Lung (tissue), 12 donors: ENCODE measurements around the gene CACNA1I. TPM values are rescaled to one million over a fixed set of nuclear protein-coding genes. Genes with fewer than 3 reads are reported as not detected.
A peak's percentile ranks its signal among the peaks of the same experiment; 100 is the strongest.

Experiments
- ATAC-seq: fragments of 200-7000 bp; cut with Tn5 transposase; one replicate; pipeline ENCODE4 v1.9.1; 2020; ENCODE audit warnings: moderate number of reproducible peaks; ENCODE audit not compliant: insufficient read depth, low FRiP score
- DNase-seq, 3 donors: peaks; one replicate each; pipeline ENCODE4 v3.0.0-alpha.2; 2013 to 2017
- H3K27ac ChIP-seq, 2 donors: one replicate each; pipeline ENCODE4 v1.5.1; 2013; ENCODE audit warnings: mild to moderate bottlenecking in 2 of 2, moderate library complexity in 2 of 2, control low read depth in 1 of 2, inconsistent platforms in 1 of 2, low read depth in 1 of 2, low read length in 1 of 2
- H3K27me3 ChIP-seq, 3 donors: one replicate each; pipeline ENCODE4 v1.5.1; 2013; ENCODE audit warnings: low read length in 2 of 3; ENCODE audit not compliant: control insufficient read depth in 3 of 3, insufficient read depth in 3 of 3
- H3K36me3 ChIP-seq, 4 donors: one replicate each; pipeline ENCODE4 v1.5.1; 2013; ENCODE audit warnings: low read length in 4 of 4, mild to moderate bottlenecking in 1 of 4, moderate library complexity in 1 of 4; ENCODE audit not compliant: control insufficient read depth in 4 of 4, insufficient read depth in 4 of 4
- H3K4me1 ChIP-seq, 5 donors: one replicate each; pipeline ENCODE4 v1.5.1; 2013; ENCODE audit warnings: low read length in 5 of 5, mild to moderate bottlenecking in 2 of 5, moderate library complexity in 1 of 5; ENCODE audit not compliant: control insufficient read depth in 5 of 5, insufficient read depth in 5 of 5
- H3K4me3 ChIP-seq: one replicate; pipeline ENCODE4 v1.5.1; 2013; ENCODE audit warnings: mild to moderate bottlenecking, control low read depth, moderate library complexity
- H3K9ac ChIP-seq, 2 donors: one replicate each; pipeline ENCODE4 v1.5.1; 2013; ENCODE audit warnings: low read length in 2 of 2, control low read depth in 1 of 2; ENCODE audit not compliant: insufficient read depth in 1 of 2
- H3K9me3 ChIP-seq, 4 donors: one replicate each; pipeline ENCODE4 v1.5.1; 2013; ENCODE audit warnings: low read length in 3 of 4, mild to moderate bottlenecking in 1 of 4, moderate library complexity in 1 of 4; ENCODE audit not compliant: control insufficient read depth in 4 of 4, insufficient read depth in 3 of 4
- WGBS, 2 donors: extraction: QIAGEN DNeasy Blood & Tissue Kit; methylation state at CpG; one replicate each; pipeline ENCODE4 v1.1.7; 2013; 5-methylcytosine and 5-hydroxymethylcytosine counted together
- polyA plus RNA-seq, 2 donors: library from polyadenylated mRNA; stranded (reverse); fragments of 200-250 nt; gene quantifications; one replicate each; pipeline ENCODE4 v1.2.1, GENCODE V29; 2013
- total RNA-seq, 2 donors: library from RNA; depleted of rRNA in 1 of 2; stranded (reverse); fragments of >200 nt in 1 of 2; gene quantifications; one replicate each; pipeline ENCODE4 v1.2.1, GENCODE V29; 2014 to 2021
- TF ChIP-seq, protein P1 (sequence below): IDR thresholded peaks from 2 replicates; pipeline ENCODE4 v1.5.1; 2012; ENCODE audit warnings: mild to moderate bottlenecking; ENCODE audit errors: control extremely low read depth, extremely low read depth
- donor health status: control.
- donor health status: control.
- donor health status: Bipolar disorder and iron deficiency.
- donor health status: healthy.
- donor health status: DM: yes; HTN: yes; CAD: no.

The CACNA1I gene
- total and polyA plus RNA-seq, 4 donors = 0.07 to 0.22 (median 0.16) TPM

- no peaks in the 10 kb centered on the region for H3K4me1 ChIP-seq
- peaks cover 0 to 9% (median 2%) of the 10 kb centered on the region in 4 donors for H3K9me3 ChIP-seq
- no peak for ATAC-seq
- no peak overlapping the region for H3K4me3 ChIP-seq
- WGBS, 2 donors = 81 to 85% methylated on average over 1 of the region's 1 CpG
- DNase-seq = peak in 1 of 3 donors; percentile 26
- TF ChIP-seq, protein P1, sequence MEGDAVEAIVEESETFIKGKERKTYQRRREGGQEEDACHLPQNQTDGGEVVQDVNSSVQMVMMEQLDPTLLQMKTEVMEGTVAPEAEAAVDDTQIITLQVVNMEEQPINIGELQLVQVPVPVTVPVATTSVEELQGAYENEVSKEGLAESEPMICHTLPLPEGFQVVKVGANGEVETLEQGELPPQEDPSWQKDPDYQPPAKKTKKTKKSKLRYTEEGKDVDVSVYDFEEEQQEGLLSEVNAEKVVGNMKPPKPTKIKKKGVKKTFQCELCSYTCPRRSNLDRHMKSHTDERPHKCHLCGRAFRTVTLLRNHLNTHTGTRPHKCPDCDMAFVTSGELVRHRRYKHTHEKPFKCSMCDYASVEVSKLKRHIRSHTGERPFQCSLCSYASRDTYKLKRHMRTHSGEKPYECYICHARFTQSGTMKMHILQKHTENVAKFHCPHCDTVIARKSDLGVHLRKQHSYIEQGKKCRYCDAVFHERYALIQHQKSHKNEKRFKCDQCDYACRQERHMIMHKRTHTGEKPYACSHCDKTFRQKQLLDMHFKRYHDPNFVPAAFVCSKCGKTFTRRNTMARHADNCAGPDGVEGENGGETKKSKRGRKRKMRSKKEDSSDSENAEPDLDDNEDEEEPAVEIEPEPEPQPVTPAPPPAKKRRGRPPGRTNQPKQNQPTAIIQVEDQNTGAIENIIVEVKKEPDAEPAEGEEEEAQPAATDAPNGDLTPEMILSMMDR = no peak
- H3K27me3 ChIP-seq = peaks cover 0 to 24% (median 0%) of the 10 kb centered on the region in 3 donors
- no peak overlapping the region for H3K9ac ChIP-seq
- H3K36me3 ChIP-seq = no peaks in the 10 kb centered on the region
- H3K27ac ChIP-seq = no peak overlapping the region
Observed at GRCh38 chr22:39738746-39739145, 168.2 kb downstream of the CACNA1I start.

Other genes starting within 250 kb of the CACNA1I start
- 10 to 100 TPM in 1 of 2 donors, 1 to 10 TPM in 1; 4.9 to 13.3 TPM for gene SYNGR1, start 220.8 kb upstream of the CACNA1I start, total RNA-seq
- gene SYNGR1, start 220.8 kb upstream of the CACNA1I start, polyA plus RNA-seq = 1 to 10 TPM; 3.5 to 6.1 TPM
- gene TAB1, start 171.0 kb upstream of the CACNA1I start, total RNA-seq = 10 to 100 TPM; 20.2 to 29.7 TPM
- gene TAB1, start 171.0 kb upstream of the CACNA1I start, polyA plus RNA-seq = 10 to 100 TPM; 13.9 to 16.4 TPM
- 10 to 100 TPM in 1 of 2 donors, 1 to 10 TPM in 1; 5.8 to 19.4 TPM for gene MGAT3, start 113.7 kb upstream of the CACNA1I start, total RNA-seq
- gene MGAT3, start 113.7 kb upstream of the CACNA1I start, polyA plus RNA-seq = 1 to 10 TPM; 5.6 to 6.0 TPM
- 10 to 100 TPM; 18.4 to 28.9 TPM for gene MIEF1, start 68.5 kb upstream of the CACNA1I start, total RNA-seq
- gene MIEF1, start 68.5 kb upstream of the CACNA1I start, polyA plus RNA-seq = 10 to 100 TPM in 1 of 2 donors, 1 to 10 TPM in 1; 7.1 to 16.5 TPM
- gene ATF4, start 50.2 kb upstream of the CACNA1I start, total RNA-seq = 100 to 1,000 TPM; 179 to 390 TPM
- 100 to 1,000 TPM; 431 to 882 TPM for gene ATF4, start 50.2 kb upstream of the CACNA1I start, polyA plus RNA-seq
- gene RPS19BP1, start 38.0 kb upstream of the CACNA1I start, total RNA-seq = 10 to 100 TPM; 50.0 to 90.4 TPM
- 100 to 1,000 TPM; 179 to 199 TPM for gene RPS19BP1, start 38.0 kb upstream of the CACNA1I start, polyA plus RNA-seq